ENCODE measurements around the gene SAMD4B.

GRCh38 chr19:39319892-39320248 is 22.4 kb upstream of the SAMD4B start:
- TF ChIP-seq CTCF (conservative IDR thresholded peaks at IDR 0.05) (no peak), EZH2 (IDR thresholded peaks at IDR 0.05; ENCODE audit: low read depth) (no peak)
